Right lobe of liver (tissue), 6 donors: ENCODE results near the gene THEM4. TPM values are rescaled to one million over a fixed set of nuclear protein-coding genes. Genes with fewer than 3 reads are reported as not detected.
A peak's percentile ranks its signal among the peaks of the same experiment; 100 is the strongest.

Source experiments
- ATAC-seq, 4 donors: fragments of 200-7000 bp; cut with Tn5 transposase; one replicate each; pipeline ENCODE4 v1.9.1; 2020; ENCODE audit warnings: mild to moderate bottlenecking in 4 of 4, moderate library complexity in 4 of 4
- DNase-seq, 3 donors: peaks; one replicate each; pipeline ENCODE4 v3.0.0-alpha.2; 2020
- H3K27ac ChIP-seq, 3 donors: fragments of 200-600 bp; one replicate each; pipeline ENCODE4 v1.8.0; 2022
- H3K27me3 ChIP-seq, 2 donors: fragments of 200-600 bp; one replicate each; pipeline ENCODE4 v1.8.0; 2022
- H3K36me3 ChIP-seq, 4 donors: fragments of 200-600 bp; sonication (generic) in 1 of 4; one replicate each; pipeline versions ENCODE4 v1.5.1 to v1.8.0; 2017 to 2022; ENCODE audit warnings: control low read depth in 1 of 4
- H3K4me1 ChIP-seq, 4 donors: fragments of 200-600 bp; sonication (generic) in 1 of 4; one replicate each; pipeline versions ENCODE4 v1.5.1 to v1.8.0; 2017 to 2022; ENCODE audit warnings: control low read depth in 1 of 4
- H3K4me3 ChIP-seq, 3 donors: fragments of 200-600 bp; one replicate each; pipeline ENCODE4 v1.8.0; 2022
- H3K9me3 ChIP-seq, 4 donors: fragments of 200-600 bp; sonication (generic) in 1 of 4; one replicate each; pipeline versions ENCODE4 v1.5.1 to v1.8.0; 2017 to 2022; ENCODE audit warnings: control low read depth in 1 of 4
- POLR2A ChIP-seq: fragments of 450-650 bp; IDR thresholded peaks from one replicate; pipeline ENCODE4 v1.6.1; 2017; ENCODE audit warnings: antibody characterized with exemption, mild to moderate bottlenecking
- WGBS: methylation state at CpG from one replicate; pipeline ENCODE4 v1.1.6; 2018; ENCODE audit warnings: low coverage, low lambda C conversion rate; ENCODE audit not compliant: insufficient coverage; ENCODE audit errors: missing lambda C conversion rate; 5-methylcytosine and 5-hydroxymethylcytosine counted together
- intact Hi-C, 2 donors: fragments of 100-400 bp; cut with DNase I; formaldehyde crosslinking; loops; one replicate each; pipeline versions ENCODE4 v1.11.2 to v1.14.1; 2022
- total RNA-seq, 6 experiments: library from RNA; depleted of rRNA in 2 of 6; stranded (reverse); fragments of >200 nt in 2 of 6; fragmentation: NEBNext Ultra II Directional in 3 of 6; extraction: Animal tissue kit (Norgen Biotek cat#: 25700) in 3 of 6; gene quantifications; one replicate each; pipeline versions ENCODE4 v1.1.0 to v1.2.4, GENCODE V29; 2016 to 2023
- TF ChIP-seq, protein P1 (sequence below), 4 donors: fragments of 200-600 bp in 3 of 4; fragments of 450-650 bp in 1 of 4; IDR thresholded peaks; one replicate each; pipeline versions ENCODE4 v1.5.1 to v1.8.0; 2016 to 2022; ENCODE audit warnings: antibody characterized with exemption in 4 of 4, mild to moderate bottlenecking in 2 of 4
- donor health status: DM: no; HTN: yes; CAD: no.
- donor health status: DM: no; HTN: no; CAD: no.
- donor health status: DM: no; HTN: no; CAD: no.
- donor health status: DM: no; HTN: yes; CAD: no.
- donor health status: DM: no; HTN: yes; CAD: no.

THEM4 gene
- total RNA-seq, 6 experiments from 2014 or later, result 8.5 to 19.1 (median 9.2) TPM

DNA sequence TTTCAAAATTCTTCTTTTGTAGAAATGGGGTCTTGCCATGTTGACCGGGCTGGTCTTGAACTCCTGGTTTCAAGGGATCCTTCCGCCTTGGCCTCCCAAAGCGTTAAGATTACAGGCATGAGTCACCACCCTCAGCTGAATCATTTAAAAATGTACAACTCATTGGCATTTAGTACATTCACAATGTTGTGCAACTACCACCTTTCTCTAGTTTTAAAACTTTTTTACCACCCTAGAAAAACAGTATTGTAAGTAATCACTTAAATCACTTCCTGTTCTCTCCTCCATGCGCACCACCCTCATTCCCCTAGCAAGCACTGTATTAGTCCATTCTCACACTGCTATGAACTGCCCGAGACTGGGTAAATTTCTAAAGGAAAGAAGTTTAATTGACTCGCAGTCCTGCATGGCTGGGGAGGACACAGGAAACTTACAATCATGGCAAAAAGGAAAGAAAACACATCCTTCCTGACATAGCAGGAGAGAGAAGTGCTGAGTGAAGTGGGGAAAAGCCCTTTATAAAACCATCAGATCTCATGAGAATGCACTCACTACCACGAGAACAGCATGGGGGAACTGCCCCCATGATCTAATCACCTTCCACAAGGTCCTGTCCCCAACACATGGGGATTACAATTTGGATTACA is 41.4 kb downstream of the THEM4 start:
- H3K36me3 ChIP-seq, result no peaks in the 10 kb centered on the region
- TF ChIP-seq, protein P1, sequence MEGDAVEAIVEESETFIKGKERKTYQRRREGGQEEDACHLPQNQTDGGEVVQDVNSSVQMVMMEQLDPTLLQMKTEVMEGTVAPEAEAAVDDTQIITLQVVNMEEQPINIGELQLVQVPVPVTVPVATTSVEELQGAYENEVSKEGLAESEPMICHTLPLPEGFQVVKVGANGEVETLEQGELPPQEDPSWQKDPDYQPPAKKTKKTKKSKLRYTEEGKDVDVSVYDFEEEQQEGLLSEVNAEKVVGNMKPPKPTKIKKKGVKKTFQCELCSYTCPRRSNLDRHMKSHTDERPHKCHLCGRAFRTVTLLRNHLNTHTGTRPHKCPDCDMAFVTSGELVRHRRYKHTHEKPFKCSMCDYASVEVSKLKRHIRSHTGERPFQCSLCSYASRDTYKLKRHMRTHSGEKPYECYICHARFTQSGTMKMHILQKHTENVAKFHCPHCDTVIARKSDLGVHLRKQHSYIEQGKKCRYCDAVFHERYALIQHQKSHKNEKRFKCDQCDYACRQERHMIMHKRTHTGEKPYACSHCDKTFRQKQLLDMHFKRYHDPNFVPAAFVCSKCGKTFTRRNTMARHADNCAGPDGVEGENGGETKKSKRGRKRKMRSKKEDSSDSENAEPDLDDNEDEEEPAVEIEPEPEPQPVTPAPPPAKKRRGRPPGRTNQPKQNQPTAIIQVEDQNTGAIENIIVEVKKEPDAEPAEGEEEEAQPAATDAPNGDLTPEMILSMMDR (IDR thresholded peaks at IDR 0.05), result no peak
- no peak for TF ChIP-seq POLR2A
- no peak overlapping the region for H3K27ac ChIP-seq
- H3K9me3 ChIP-seq, result no peaks in the 10 kb centered on the region
- H3K4me3 ChIP-seq, result no peak overlapping the region
- ATAC-seq, result no peak
- H3K27me3 ChIP-seq, result no peaks in the 10 kb centered on the region
- WGBS, result 57% methylated on average over 6 of the region's 7 CpGs
- no peaks in the 10 kb centered on the region for H3K4me1 ChIP-seq
- intact Hi-C loops, result no loop called here
- DNase-seq, result no peak

GRCh38 chr1:151867321-151867720 is 42.0 kb downstream of the THEM4 start:
- intact Hi-C loops, result no loop called here
- Histone ChIP-seq H3K4me1 (no peaks in the 10 kb centered on the region), H3K27ac (no peak overlapping the region), H3K9me3 (no peaks in the 10 kb centered on the region), H3K36me3 (no peaks in the 10 kb centered on the region), H3K4me3 (no peak overlapping the region), H3K27me3 (no peaks in the 10 kb centered on the region)
- TF ChIP-seq, protein P1 (IDR thresholded peaks at IDR 0.05), result no peak
- no peak for TF ChIP-seq POLR2A
- ATAC-seq (no peak), DNase-seq (no peak)
- whole genome bisulfite sequencing, result 63% methylated on average over 2 of the region's 2 CpGs

GRCh38 chr1:151864411-151864810 is 44.9 kb downstream of the THEM4 start:
- intact Hi-C loops, result no loop called here
- peak in 1 of 4 donors; percentile 56 for ATAC-seq

DNA sequence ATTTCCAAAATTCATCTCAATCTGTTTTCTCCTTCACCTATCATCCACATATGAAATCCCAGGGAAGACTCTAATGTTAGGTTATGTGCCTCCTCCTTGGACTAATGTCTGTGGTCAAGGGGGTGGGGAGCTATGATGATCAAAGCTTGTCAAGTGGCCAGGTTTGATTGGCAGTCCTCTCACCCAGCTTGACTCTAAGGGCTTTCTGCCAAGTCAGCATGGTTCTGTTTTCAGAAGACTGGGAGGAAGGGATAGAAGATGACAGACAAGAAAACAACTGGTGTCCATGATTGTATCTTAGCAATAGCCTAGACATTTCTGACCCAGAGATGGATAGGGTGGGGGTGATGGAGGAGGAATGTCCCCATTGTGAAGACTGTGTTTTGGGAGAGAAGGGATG is 46.7 kb downstream of the THEM4 start:
- TF ChIP-seq, protein P1 (IDR thresholded peaks at IDR 0.05), result no peak
- no peak for TF ChIP-seq POLR2A
- H3K4me3 ChIP-seq, result no peak overlapping the region
- no peaks in the 10 kb centered on the region for H3K9me3 ChIP-seq
- no peaks in the 10 kb centered on the region for H3K4me1 ChIP-seq
- intact Hi-C loops, result no loop called here
- H3K27ac ChIP-seq, result no peak overlapping the region
- no peaks in the 10 kb centered on the region for H3K27me3 ChIP-seq
- no peaks in the 10 kb centered on the region for H3K36me3 ChIP-seq
- DNase-seq, result no peak
- ATAC-seq, result no peak

More at GRCh38 chr1:151864411-151864810, 44.9 kb downstream of the THEM4 start:
- no peak for DNase-seq
- no peaks in the 10 kb centered on the region for H3K36me3 ChIP-seq
- no peak overlapping the region for H3K27ac ChIP-seq
- no peaks in the 10 kb centered on the region for H3K27me3 ChIP-seq
- H3K4me1 ChIP-seq, result no peaks in the 10 kb centered on the region
- TF ChIP-seq POLR2A, result no peak
- TF ChIP-seq, protein P1 (IDR thresholded peaks at IDR 0.05), result no peak
- no peaks in the 10 kb centered on the region for H3K9me3 ChIP-seq
- no peak overlapping the region for H3K4me3 ChIP-seq
- WGBS, result 33% methylated on average over 2 of the region's 2 CpGs
